Psoas muscle (tissue), 8 donors: ENCODE measurements around the gene FADS2. TPM values are rescaled to one million over a fixed set of nuclear protein-coding genes. Genes with fewer than 3 reads are reported as not detected.
A peak's percentile ranks its signal among the peaks of the same experiment; 100 is the strongest.
"Not testable (repeated sequence)": the region's sequence is repeated elsewhere in the genome, so short reads cannot be mapped to it uniquely, and the experiment has no call there.

ENCODE experiments used
- ATAC-seq, 4 donors: fragments of 200-7000 bp; cut with Tn5 transposase; one replicate each; pipeline ENCODE4 v1.9.1; 2020; ENCODE audit warnings: moderate library complexity in 3 of 4, mild to moderate bottlenecking in 2 of 4
- DNase-seq, 2 donors: peaks; one replicate each; pipeline ENCODE4 v3.0.0-alpha.2; 2020
- H3K27ac ChIP-seq: fragments of 200-600 bp; one replicate; pipeline ENCODE4 v1.8.0; 2022
- H3K27me3 ChIP-seq, 3 donors: fragments of 200-600 bp in 1 of 3; one replicate each; pipeline versions ENCODE4 v1.6.1 to v1.8.0; 2013 to 2022; ENCODE audit warnings: low read length in 2 of 3, mild to moderate bottlenecking in 2 of 3, moderate library complexity in 1 of 3; ENCODE audit not compliant: insufficient read depth in 3 of 3
- H3K36me3 ChIP-seq, 2 donors: fragments of 200-600 bp in 1 of 2; one replicate each; pipeline versions ENCODE4 v1.6.1 to v1.8.0; 2013 to 2022; ENCODE audit warnings: low read depth in 1 of 2, mild to moderate bottlenecking in 1 of 2, moderate library complexity in 1 of 2; ENCODE audit not compliant: insufficient read depth in 1 of 2
- H3K4me1 ChIP-seq: fragments of 200-600 bp; one replicate; pipeline ENCODE4 v1.8.0; 2022
- H3K4me3 ChIP-seq: fragments of 200-600 bp; one replicate; pipeline ENCODE4 v1.8.0; 2022; ENCODE audit warnings: mild to moderate bottlenecking
- H3K9me3 ChIP-seq: fragments of 200-600 bp; one replicate; pipeline ENCODE4 v1.8.0; 2022
- WGBS, 3 donors: extraction: QIAGEN DNeasy Blood & Tissue Kit; methylation state at CpG; one replicate each; pipeline versions ENCODE4 v1.1.6 to v1.1.7; 2013; 5-methylcytosine and 5-hydroxymethylcytosine counted together
- intact Hi-C, 2 donors: fragments of 100-400 bp; cut with DNase I; formaldehyde crosslinking; loops; one replicate each; pipeline versions ENCODE4 v1.11.0 to v1.14.2; 2022
- polyA plus RNA-seq, 3 donors: library from polyadenylated mRNA; stranded (reverse); fragments of 200-250 nt; gene quantifications; one replicate each; pipeline ENCODE4 v1.2.3, GENCODE V29; 2013
- total RNA-seq, 4 donors: library from RNA; stranded (reverse); fragmentation: NEBNext Ultra II Directional in 2 of 4; extraction: Animal tissue kit (Norgen Biotek cat#: 25700) in 2 of 4; gene quantifications; one replicate each; pipeline versions ENCODE4 v1.2.1 to v1.2.4, GENCODE V29; 2021 to 2023
- TF ChIP-seq, protein P1 (sequence below): fragments of 200-600 bp; IDR thresholded peaks from one replicate; pipeline ENCODE4 v1.8.0; 2022; ENCODE audit warnings: antibody characterized with exemption
- donor health status: healthy with polysubstance abuse.
- donor health status: DM: no; HTN: no; CAD: no; lungs with moderate emphysema.
- donor health status: Bipolar disorder and iron deficiency.
- donor health status: healthy.
- donor health status: DM: yes; HTN: yes; CAD: no.
- donor health status: DM: no; HTN: no; CAD: no.
- donor health status: DM: no; HTN: no; CAD: no.
- donor health status: DM: yes; HTN: yes; CAD: no.

FADS2 gene
- total and polyA plus RNA-seq, 7 donors, result 2.2 to 8.4 (median 5.5) TPM

DNA sequence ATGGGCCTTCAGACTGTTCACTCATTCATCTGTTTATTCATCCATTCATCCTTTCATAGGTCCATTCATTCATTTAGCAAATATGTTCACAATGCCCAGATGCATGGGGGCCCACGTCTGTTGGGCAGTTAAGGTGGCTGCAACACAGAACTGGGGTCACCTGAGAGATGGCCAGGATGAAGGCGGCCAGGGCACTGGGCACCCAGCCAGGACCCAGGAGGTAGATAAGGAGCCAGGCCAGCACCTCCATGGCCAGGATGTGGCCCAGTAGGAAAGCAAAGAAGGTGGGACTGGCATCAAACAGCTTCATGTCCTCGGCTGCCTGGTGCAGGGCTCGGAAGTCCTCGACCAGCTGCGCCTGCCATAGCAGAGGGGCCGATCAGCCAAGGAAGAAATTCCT lies 51.1 kb downstream of the FADS2 start:
- no peaks in the 10 kb centered on the region for H3K9me3 ChIP-seq
- TF ChIP-seq, protein P1, sequence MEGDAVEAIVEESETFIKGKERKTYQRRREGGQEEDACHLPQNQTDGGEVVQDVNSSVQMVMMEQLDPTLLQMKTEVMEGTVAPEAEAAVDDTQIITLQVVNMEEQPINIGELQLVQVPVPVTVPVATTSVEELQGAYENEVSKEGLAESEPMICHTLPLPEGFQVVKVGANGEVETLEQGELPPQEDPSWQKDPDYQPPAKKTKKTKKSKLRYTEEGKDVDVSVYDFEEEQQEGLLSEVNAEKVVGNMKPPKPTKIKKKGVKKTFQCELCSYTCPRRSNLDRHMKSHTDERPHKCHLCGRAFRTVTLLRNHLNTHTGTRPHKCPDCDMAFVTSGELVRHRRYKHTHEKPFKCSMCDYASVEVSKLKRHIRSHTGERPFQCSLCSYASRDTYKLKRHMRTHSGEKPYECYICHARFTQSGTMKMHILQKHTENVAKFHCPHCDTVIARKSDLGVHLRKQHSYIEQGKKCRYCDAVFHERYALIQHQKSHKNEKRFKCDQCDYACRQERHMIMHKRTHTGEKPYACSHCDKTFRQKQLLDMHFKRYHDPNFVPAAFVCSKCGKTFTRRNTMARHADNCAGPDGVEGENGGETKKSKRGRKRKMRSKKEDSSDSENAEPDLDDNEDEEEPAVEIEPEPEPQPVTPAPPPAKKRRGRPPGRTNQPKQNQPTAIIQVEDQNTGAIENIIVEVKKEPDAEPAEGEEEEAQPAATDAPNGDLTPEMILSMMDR, result no peak
- DNase-seq, result no peak
- ATAC-seq, result no peak
- no peaks in the 10 kb centered on the region for H3K27me3 ChIP-seq
- no peak overlapping the region for H3K4me3 ChIP-seq
- H3K27ac ChIP-seq, result no peak overlapping the region
- intact Hi-C loops, result no loop called here
- WGBS, 3 donors, result 67 to 81% (median 80%) methylated on average over 7 of the region's 7 CpGs
- H3K4me1 ChIP-seq, result peaks cover 2% of the 10 kb centered on the region
- H3K36me3 ChIP-seq, result peaks cover 10 to 46% of the 10 kb centered on the region in 2 donors

DNA sequence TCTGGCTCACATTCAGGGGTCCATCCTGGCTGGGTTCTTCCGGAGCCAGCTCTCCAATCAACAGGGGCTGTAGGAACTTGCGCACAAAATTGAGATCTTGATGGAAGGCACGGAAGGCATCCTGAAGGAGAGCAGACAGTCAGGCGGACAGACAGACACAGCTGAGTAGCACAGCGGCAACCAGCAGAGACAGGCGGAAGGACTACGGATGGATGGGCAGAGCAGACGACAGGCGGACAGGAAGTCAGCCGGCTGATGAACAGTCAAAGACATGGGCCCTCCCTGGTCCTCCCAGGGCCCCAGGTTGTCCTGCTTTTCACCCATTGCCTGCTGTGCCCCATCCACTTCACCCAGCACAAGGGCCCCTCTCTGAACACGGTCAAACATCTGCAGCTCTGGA lies 51.9 kb downstream of the FADS2 start:
- no peak overlapping the region for H3K4me3 ChIP-seq
- no peaks in the 10 kb centered on the region for H3K9me3 ChIP-seq
- 64 to 83% (median 78%) methylated on average over 11 of the region's 11 CpGs for WGBS, 3 donors
- TF ChIP-seq, protein P1, result no peak
- intact Hi-C loops, result no loop called here
- H3K27ac ChIP-seq, result no peak overlapping the region
- peaks cover 10 to 52% of the 10 kb centered on the region in 2 donors for H3K36me3 ChIP-seq
- no peak for DNase-seq
- no peaks in the 10 kb centered on the region for H3K4me1 ChIP-seq
- no peaks in the 10 kb centered on the region for H3K27me3 ChIP-seq
- ATAC-seq, result no peak

DNA sequence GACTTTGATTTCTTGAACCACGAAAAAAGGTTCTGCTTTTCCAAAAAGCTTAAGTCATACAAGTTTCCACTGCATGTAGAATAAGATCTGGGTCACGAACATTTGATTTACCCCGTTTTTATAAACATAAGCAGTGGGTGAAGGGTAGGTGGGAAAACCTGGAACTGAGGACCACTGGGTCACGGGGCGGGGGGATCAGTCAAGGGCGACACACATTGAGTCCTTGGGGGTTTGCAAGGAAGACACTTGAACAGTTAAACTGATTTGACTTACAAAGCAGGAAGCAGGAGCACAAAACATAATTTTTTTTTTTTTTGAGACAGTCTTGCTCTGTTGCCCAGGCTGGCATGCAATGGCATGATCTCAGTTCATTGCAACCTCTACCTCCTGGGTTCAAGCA lies 52.4 kb downstream of the FADS2 start:
- no peaks in the 10 kb centered on the region for H3K27me3 ChIP-seq
- TF ChIP-seq, protein P1, result no peak
- no peaks in the 10 kb centered on the region for H3K4me1 ChIP-seq
- H3K9me3 ChIP-seq, result no peaks in the 10 kb centered on the region
- no peak overlapping the region for H3K4me3 ChIP-seq
- no peak for ATAC-seq
- peak overlapping the region; percentile 10 for H3K27ac ChIP-seq
- intact Hi-C loops, result no loop called here
- WGBS, 3 donors, result 62 to 77% (median 65%) methylated on average over 6 of the region's 6 CpGs
- peaks cover 10 to 51% of the 10 kb centered on the region in 2 donors for H3K36me3 ChIP-seq
- no peak for DNase-seq

DNA sequence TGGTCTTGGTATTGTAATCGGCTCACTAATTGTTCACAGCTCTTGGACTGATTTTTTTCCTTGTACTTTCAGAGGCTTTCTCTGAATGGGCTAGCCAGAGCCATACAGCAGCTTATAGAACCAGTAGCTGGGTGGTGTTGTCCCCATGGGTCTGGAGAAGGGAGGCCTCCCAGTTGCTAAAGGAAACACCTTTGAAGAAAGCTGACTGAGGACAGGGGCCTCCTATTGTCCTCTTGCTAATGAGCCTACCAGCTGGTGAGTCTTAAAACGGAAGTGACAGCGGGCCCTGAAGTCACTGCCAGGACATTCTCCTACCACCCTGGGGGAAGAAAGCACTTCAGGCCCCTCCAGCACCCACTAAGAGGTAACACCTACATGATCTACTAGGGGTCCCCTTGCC lies 53.3 kb downstream of the FADS2 start:
- H3K9me3 ChIP-seq, result no peaks in the 10 kb centered on the region
- WGBS, 3 donors, result 69 to 73% (median 71%) methylated on average over 3 of the region's 3 CpGs
- H3K27ac ChIP-seq, result peak overlapping the region; percentile 60
- DNase-seq, result no peak
- no peaks in the 10 kb centered on the region for H3K4me1 ChIP-seq
- ATAC-seq, result peak in 2 of 4 donors; percentile 38 to 50
- no peaks in the 10 kb centered on the region for H3K27me3 ChIP-seq
- no peak overlapping the region for H3K4me3 ChIP-seq
- TF ChIP-seq, protein P1, result no peak
- intact Hi-C loops, result no loop called here
- H3K36me3 ChIP-seq, result peaks cover 10 to 41% of the 10 kb centered on the region in 2 donors

DNA sequence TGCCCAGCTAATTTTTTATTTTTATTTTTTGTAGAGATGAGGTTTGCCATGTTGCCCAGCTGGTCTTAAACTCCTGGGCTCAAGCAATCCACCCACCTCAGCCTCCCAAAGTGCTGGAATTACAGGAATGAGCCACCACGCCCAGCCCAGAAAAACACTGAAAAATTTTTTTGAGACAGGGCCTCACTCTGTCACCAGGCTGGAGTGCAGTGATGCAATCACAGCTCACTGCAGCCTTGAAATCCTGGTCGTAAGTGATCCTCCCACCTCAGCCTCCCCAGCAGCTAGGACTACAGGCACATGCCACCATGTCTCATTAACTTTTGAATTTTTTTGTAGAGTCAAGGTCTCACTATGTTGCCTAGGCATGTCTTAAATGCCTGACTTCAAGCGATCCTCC lies 54.2 kb downstream of the FADS2 start:
- H3K4me1 ChIP-seq, H3K9me3 ChIP-seq, DNase-seq, H3K4me3 ChIP-seq, intact Hi-C loops, ATAC-seq, H3K27me3 ChIP-seq: not testable (repeated sequence)
- WGBS, 3 donors, result 92 to 95% (median 94%) methylated on average over 3 of the region's 3 CpGs
- Histone ChIP-seq H3K36me3 (peaks cover 10 to 32% of the 10 kb centered on the region in 2 donors), H3K27ac (peak overlapping the region; percentile 60)
